GM12878 (cell line): Measurements from ENCODE around the gene IL36RN. TPM values are rescaled to one million over a fixed set of nuclear protein-coding genes. Genes with fewer than 3 reads are reported as not detected.

Experiments used
- ATAC-seq: fragments of 200-7000 bp; cut with Tn5 transposase; 3 replicates; pipeline ENCODE4 v1.9.1; 2020; ENCODE audit warnings: mild to moderate bottlenecking, moderate library complexity
- BruUV-seq: library from RNA; stranded (reverse); fragments of 400-500 nt; replicated peaks from 2 replicates; lab custom pipeline; 2021; lab: Mats Ljungman, UMichigan
- CTCF ChIA-PET: fragments of 300-600 bp; sonication (Branson Sonifier 250); formaldehyde crosslinking; extraction: SDS; loops from one replicate; lab custom pipeline; 2021; ENCODE audit warnings: inconsistent platforms; lab: Yijun Ruan, JAX
- POLR2A ChIA-PET: fragments of 350-600 bp; formaldehyde crosslinking; extraction: SDS; loops from one replicate; lab custom pipeline; 2021; ENCODE audit warnings: inconsistent platforms; lab: Charles Lee
- RAD21 ChIA-PET: fragments of 300-600 bp; sonication (Branson Sonifier 250); formaldehyde crosslinking; loops from one replicate; lab custom pipeline; 2023; ENCODE audit warnings: antibody characterized with exemption; ENCODE audit not compliant: unreplicated experiment; lab: Charles Lee
- SMC1A ChIA-PET: fragments of 300-600 bp; sonication (Branson Sonifier 250); formaldehyde crosslinking; loops from one replicate; lab custom pipeline; 2023; ENCODE audit not compliant: unreplicated experiment, uncharacterized antibody; lab: Charles Lee
- DNase-seq: peaks from one replicate; pipeline ENCODE4 v3.0.0-alpha.2; 2011; ENCODE audit warnings: low read depth, low spot score
- FAIRE-seq: peaks from 3 replicates; lab custom pipeline; 2011; peaks lifted over from hg19 to GRCh38; lab: Jason Lieb, UNC
- H2AFZ ChIP-seq: 2 replicates; pipeline ENCODE4 v1.6.0; 2011; ENCODE audit warnings: low read depth, low read length, control low read depth; ENCODE audit not compliant: control insufficient read depth
- H3K27ac ChIP-seq: 2 replicates; pipeline ENCODE4 v1.5.1; 2011; ENCODE audit warnings: control low read depth; ENCODE audit not compliant: control insufficient read depth, insufficient read depth
- H3K27me3 ChIP-seq, 2 experiments: replicated peaks in 1 of 2; 2 replicates each; pipeline versions ENCODE4 v1.6.0 to v1.6.1; 2011; ENCODE audit warnings: low read length in 1 of 2; ENCODE audit not compliant: control insufficient read depth in 2 of 2, insufficient read depth in 2 of 2
- H3K36me3 ChIP-seq, 2 experiments: 2 replicates each; pipeline ENCODE4 v1.5.1; 2011; ENCODE audit warnings: low read length in 1 of 2; ENCODE audit not compliant: control insufficient read depth in 2 of 2, insufficient read depth in 2 of 2
- H3K4me1 ChIP-seq: 2 replicates; pipeline ENCODE4 v1.6.1; 2011; ENCODE audit warnings: mild to moderate bottlenecking, low read length, moderate library complexity, mixed read lengths; ENCODE audit not compliant: control insufficient read depth, insufficient read depth
- H3K4me2 ChIP-seq: 2 replicates; pipeline ENCODE4 v1.6.0; 2011; ENCODE audit warnings: control low read depth; ENCODE audit not compliant: control insufficient read depth, insufficient read depth
- H3K4me3 ChIP-seq: fragments of 200-600 bp; sonication (generic); 2 replicates; pipeline ENCODE4 v1.5.1; 2016
- H3K79me2 ChIP-seq: 2 replicates; pipeline ENCODE4 v1.6.0; 2011; ENCODE audit warnings: low read length; ENCODE audit not compliant: control insufficient read depth, insufficient read depth
- H3K9ac ChIP-seq: 2 replicates; pipeline ENCODE4 v1.8.0; 2011; ENCODE audit warnings: low read length, control low read depth, mixed read lengths; ENCODE audit not compliant: control insufficient read depth, insufficient read depth
- H3K9me3 ChIP-seq: replicated peaks from 3 replicates; pipeline ENCODE4 v1.5.1; 2011; ENCODE audit warnings: mild to moderate bottlenecking, low read length; ENCODE audit not compliant: control insufficient read depth, insufficient read depth
- H4K20me1 ChIP-seq: 2 replicates; pipeline ENCODE4 v1.6.0; 2011; ENCODE audit not compliant: control insufficient read depth, insufficient read depth
- ASH2L ChIP-seq: fragments of 300-600, 200-600 bp; sonication (generic); IDR thresholded peaks from 2 replicates; pipeline ENCODE4 v1.6.1; 2017; ENCODE audit warnings: low read depth, mild to moderate bottlenecking, borderline replicate concordance
- HCFC1 ChIP-seq: fragments of 150-350 bp; IDR thresholded peaks from 2 replicates; pipeline ENCODE4 v1.6.1; 2014; ENCODE audit warnings: low read length
- IRF5 ChIP-seq: fragments of 450-650 bp; IDR thresholded peaks from 2 replicates; pipeline ENCODE4 v1.6.1; 2017; ENCODE audit warnings: borderline replicate concordance
- RELB ChIP-seq: fragments of 450-650 bp; IDR thresholded peaks from 2 replicates; pipeline ENCODE4 v1.6.1; 2017; ENCODE audit warnings: low read depth, mild to moderate bottlenecking, moderate library complexity
- SMC3 ChIP-seq: IDR thresholded peaks from 2 replicates; pipeline ENCODE4 v1.6.1; 2011; ENCODE audit warnings: low read length, improper control_type of control experiment, borderline replicate concordance
- TAF1 ChIP-seq: IDR thresholded peaks from 2 replicates; pipeline ENCODE4 v1.6.1; 2011; ENCODE audit warnings: mild to moderate bottlenecking, low read depth, low read length, borderline replicate concordance
- ZBTB40 ChIP-seq: fragments of 450-650 bp; IDR thresholded peaks from 2 replicates; pipeline ENCODE4 v1.6.1; 2016; ENCODE audit warnings: mild to moderate bottlenecking, moderate library complexity, borderline replicate concordance
- WGBS: methylation state at CpG from one replicate; pipeline ENCODE4 v1.1.6; 2016; ENCODE audit warnings: low lambda C conversion rate; ENCODE audit not compliant: insufficient replicate concordance, insufficient coverage; ENCODE audit errors: missing lambda C conversion rate; 5-methylcytosine and 5-hydroxymethylcytosine counted together
- in situ Hi-C: fragments of 300-500 bp; cut with MboI; formaldehyde crosslinking; loops from 9 replicates; pipeline ENCODE4 v1.14.3; 2018; ENCODE audit warnings: mixed read lengths
- intact Hi-C: fragments of 100-400 bp; cut with micrococcal nuclease; formaldehyde crosslinking; loops from one replicate; pipeline ENCODE4 v1.14.2; 2022; ENCODE audit not compliant: unreplicated experiment
- polyA plus RNA-seq, 11 experiments: library from polyadenylated mRNA; depleted of rRNA in 4 of 11; unstranded in 6 of 11; stranded (reverse) in 5 of 11; fragments of >200 nt; fragmentation: Nextera tagmentation in 4 of 11; fragmentation: Illumina TruSeq in 1 of 11; extraction: Ambion mirVana in 4 of 11; extraction: Trizol in 1 of 11; gene quantifications; 1 replicate in 1 of 11; 2 replicates in 10 of 11; pipeline versions ENCODE4 v1.2.1 to v1.2.3, GENCODE V29; 2011 to 2016; ENCODE audit warnings: inconsistent platforms in 2 of 11, missing spikeins in 2 of 11, low read depth in 1 of 11
- total RNA-seq, 4 experiments: library from RNA; depleted of rRNA in 3 of 4; stranded (reverse); fragments of >200 nt in 3 of 4; fragmentation: Illumina TruSeq in 1 of 4; extraction: Trizol in 1 of 4; gene quantifications; 2 replicates each; pipeline versions ENCODE4 v1.2.1 to v1.2.3, GENCODE V29; 2013 to 2021

IL36RN gene
- total and polyA plus RNA-seq, 10 of the 15 experiments (the other 5 are each of a cell fraction or from before 2014, with no cell fraction given) = not detected

GRCh38 chr2:113050921-113051895 lies 7.8 kb upstream of the IL36RN start:
- Histone ChIP-seq H4K20me1 (no peaks in the 10 kb centered on the region), H3K27ac (no peak overlapping the region), H3K79me2 (no peaks in the 10 kb centered on the region), H3K4me2 (no peak overlapping the region), H3K27me3 (no peaks in the 10 kb centered on the region; a peak in 1 of 4 replicates), H3K9ac (no peak overlapping the region), H3K36me3 (no peaks in the 10 kb centered on the region), H3K4me3 (no peak overlapping the region), H3K9me3 (peaks cover 2% of the 10 kb centered on the region; the same call in 1 of the 3 replicates)
- FAIRE-seq = no peak
- no peak for DNase-seq
- RAD21 ChIA-PET = no interaction called here
- 80% methylated on average over 31 of the region's 38 CpGs for whole genome bisulfite sequencing
- in situ Hi-C loops (no loop called here), intact Hi-C loops (no loop called here)
- POLR2A ChIA-PET = no interaction called here
- no TSS peak for BruUV-seq
- ATAC-seq = no peak
- TF ChIP-seq ASH2L (no peak), IRF5 (no peak)
- TF ChIP-seq, all 136 proteins: peak for 0
- ChIA-PET CTCF (interaction anchor here (0.6 to 0.7 kb wide), 2 partner anchors 180 to 206 kb away, joined by 3 to 5 read pairs; no protein-coding TSS in a partner anchor), SMC1A (no interaction called here)
- Histone ChIP-seq H2AFZ (no peak overlapping the region), H3K4me1 (no peaks in the 10 kb centered on the region)

GRCh38 chr2:113052396-113052917 lies 6.5 kb upstream of the IL36RN start, which contains the start of gene IL36B:
IL36B (minus strand) TSS chr2:113052867.
- Histone ChIP-seq H3K36me3 (no peaks in the 10 kb centered on the region), H4K20me1 (no peaks in the 10 kb centered on the region), H3K27ac (no peak within 1 kb of the TSS), H3K27me3 (no peaks in the 10 kb centered on the region; a peak in 1 of 4 replicates), H3K4me3 (no peak within 1 kb of the TSS), H3K4me2 (no peak within 1 kb of the TSS), H3K79me2 (no peaks in the 10 kb centered on the region), H2AFZ (no peak within 1 kb of the TSS), H3K9me3 (peaks cover 2% of the 10 kb centered on the region; the same call in 1 of the 3 replicates), H3K9ac (no peak within 1 kb of the TSS), H3K4me1 (no peaks in the 10 kb centered on the region)
- CTCF ChIA-PET = no interaction called here
- SMC1A ChIA-PET = no interaction called here
- no peak for DNase-seq
- POLR2A ChIA-PET = no interaction called here
- intact Hi-C loops (no loop called here), in situ Hi-C loops (no loop called here)
- ATAC-seq = no peak
- WGBS = 31% methylated on average over 6 of the region's 6 CpGs
- RAD21 ChIA-PET = no interaction called here
- FAIRE-seq = no peak
- BruUV-seq = no TSS peak
- TF ChIP-seq ZBTB40 (no peak), SMC3 (no peak), TAF1 (no peak), RELB (no peak), HCFC1 (no peak)
